A673 (cell line): Measurements from ENCODE around the gene EPS15. TPM values are rescaled to one million over a fixed set of nuclear protein-coding genes. Genes with fewer than 3 reads are reported as not detected.

ENCODE experiments used
- BruUV-seq: library from RNA; stranded (reverse); fragments of 400-500 nt; replicated peaks from 2 replicates; lab custom pipeline; 2021; lab: Mats Ljungman, UMichigan
- CTCF ChIA-PET: fragments of 300-600 bp; sonication (Branson Sonifier 250); formaldehyde crosslinking; loops from one replicate; lab custom pipeline; 2022; ENCODE audit warnings: antibody characterized with exemption; lab: Charles Lee
- POLR2A ChIA-PET: fragments of 300-600 bp; sonication (Branson Sonifier 250); formaldehyde crosslinking; loops from one replicate; lab custom pipeline; 2022; ENCODE audit warnings: antibody characterized with exemption; ENCODE audit not compliant: low non-redundant PET; lab: Charles Lee
- DNase-seq: peaks from one replicate; pipeline ENCODE4 v3.0.0-alpha.2; 2015; ENCODE audit warnings: low spot score
- H3K27ac ChIP-seq: fragments of 200-600 bp; sonication (generic); 2 replicates; pipeline ENCODE4 v1.5.1; 2016; ENCODE audit warnings: mixed run types, low read depth, mild to moderate bottlenecking, mixed read lengths, antibody characterized with exemption, low read length; ENCODE audit not compliant: poor library complexity, severe bottlenecking
- H3K27me3 ChIP-seq: fragments of 200-600 bp; sonication (generic); replicated peaks from 2 replicates; pipeline ENCODE4 v1.6.1; 2017; ENCODE audit warnings: mixed run types, low read depth, mild to moderate bottlenecking, mixed read lengths, antibody characterized with exemption, low read length; ENCODE audit not compliant: insufficient read depth, poor library complexity
- H3K36me3 ChIP-seq: fragments of 200-600 bp; sonication (generic); 2 replicates; pipeline ENCODE4 v1.6.1; 2016; ENCODE audit warnings: mixed run types, mild to moderate bottlenecking, mixed read lengths, antibody characterized with exemption, low read length; ENCODE audit not compliant: insufficient read depth, poor library complexity, severe bottlenecking
- H3K4me1 ChIP-seq: fragments of 200-600 bp; sonication (generic); 2 replicates; pipeline ENCODE4 v1.6.1; 2017; ENCODE audit warnings: mixed run types, mild to moderate bottlenecking, mixed read lengths, antibody characterized with exemption, low read length; ENCODE audit not compliant: insufficient read depth, poor library complexity, severe bottlenecking
- H3K4me3 ChIP-seq: fragments of 200-600 bp; sonication (generic); 2 replicates; pipeline ENCODE4 v1.5.1; 2016; ENCODE audit warnings: low read depth, mixed run types, mild to moderate bottlenecking, mixed read lengths, low read length; ENCODE audit not compliant: poor library complexity, severe bottlenecking
- H3K9me3 ChIP-seq: fragments of 200-600 bp; sonication (generic); 2 replicates; pipeline ENCODE4 v1.6.1; 2016; ENCODE audit warnings: mixed run types, low read depth, mild to moderate bottlenecking, mixed read lengths, antibody characterized with exemption, low read length; ENCODE audit not compliant: poor library complexity, severe bottlenecking
- EZH2 ChIP-seq: fragments of 200-600 bp; sonication (generic); IDR thresholded peaks from 2 replicates; pipeline ENCODE4 v1.6.1; 2017; ENCODE audit warnings: borderline replicate concordance, low read depth, mild to moderate bottlenecking, mixed read lengths, antibody characterized with exemption, low read length; ENCODE audit not compliant: poor library complexity, severe bottlenecking
- intact Hi-C: fragments of 100-400 bp; cut with micrococcal nuclease; formaldehyde crosslinking; loops from one replicate; pipeline ENCODE4 v1.10.0; 2022; ENCODE audit not compliant: unreplicated experiment
- total RNA-seq: library from RNA; stranded (reverse); gene quantifications from 2 replicates; pipeline ENCODE4 v1.2.3, GENCODE V29; 2021
- TF ChIP-seq, protein P1 (sequence below): fragments of 300-800, 200-600 bp; sonication (generic); conservative IDR thresholded peaks from 2 replicates; pipeline ENCODE4 v1.5.1; 2017; ENCODE audit warnings: low read depth, mild to moderate bottlenecking, antibody characterized with exemption, low read length, moderate library complexity, mixed read lengths

EPS15 gene
- total RNA-seq, 1 experiment from 2014 or later: 50.6 TPM

DNA sequence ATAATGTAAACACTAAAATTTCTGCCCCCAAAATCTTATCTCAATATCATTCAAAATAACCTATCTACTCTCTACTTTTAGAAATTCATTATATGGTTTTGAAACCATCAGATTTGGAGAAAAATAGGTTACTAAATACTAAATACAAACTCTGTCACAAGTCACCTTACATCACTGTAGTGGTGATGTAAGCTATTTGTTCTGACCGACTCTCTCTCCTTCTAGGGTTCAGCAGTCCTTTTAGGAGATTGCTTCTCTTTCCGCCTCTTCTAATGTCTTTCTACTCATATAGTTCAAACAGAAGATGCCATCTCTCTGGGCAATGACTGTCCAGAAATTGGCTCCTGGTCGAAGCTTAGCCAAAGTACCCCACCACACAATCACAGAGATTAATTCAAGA, 93.1 kb downstream of the EPS15 start:
- no peak for TF ChIP-seq EZH2
- TF ChIP-seq, protein P1, sequence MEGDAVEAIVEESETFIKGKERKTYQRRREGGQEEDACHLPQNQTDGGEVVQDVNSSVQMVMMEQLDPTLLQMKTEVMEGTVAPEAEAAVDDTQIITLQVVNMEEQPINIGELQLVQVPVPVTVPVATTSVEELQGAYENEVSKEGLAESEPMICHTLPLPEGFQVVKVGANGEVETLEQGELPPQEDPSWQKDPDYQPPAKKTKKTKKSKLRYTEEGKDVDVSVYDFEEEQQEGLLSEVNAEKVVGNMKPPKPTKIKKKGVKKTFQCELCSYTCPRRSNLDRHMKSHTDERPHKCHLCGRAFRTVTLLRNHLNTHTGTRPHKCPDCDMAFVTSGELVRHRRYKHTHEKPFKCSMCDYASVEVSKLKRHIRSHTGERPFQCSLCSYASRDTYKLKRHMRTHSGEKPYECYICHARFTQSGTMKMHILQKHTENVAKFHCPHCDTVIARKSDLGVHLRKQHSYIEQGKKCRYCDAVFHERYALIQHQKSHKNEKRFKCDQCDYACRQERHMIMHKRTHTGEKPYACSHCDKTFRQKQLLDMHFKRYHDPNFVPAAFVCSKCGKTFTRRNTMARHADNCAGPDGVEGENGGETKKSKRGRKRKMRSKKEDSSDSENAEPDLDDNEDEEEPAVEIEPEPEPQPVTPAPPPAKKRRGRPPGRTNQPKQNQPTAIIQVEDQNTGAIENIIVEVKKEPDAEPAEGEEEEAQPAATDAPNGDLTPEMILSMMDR: no peak
- H3K27me3 ChIP-seq: no peaks in the 10 kb centered on the region
- no peak for DNase-seq
- H3K9me3 ChIP-seq: no peaks in the 10 kb centered on the region
- ChIA-PET CTCF (no interaction called here), POLR2A (no interaction called here)
- intact Hi-C loops: no loop called here
- no TSS peak for BruUV-seq
- peaks cover 31% of the 10 kb centered on the region for H3K4me1 ChIP-seq
- H3K36me3 ChIP-seq: no peaks in the 10 kb centered on the region
- H3K4me3 ChIP-seq: no peak overlapping the region
- no peak overlapping the region for H3K27ac ChIP-seq

DNA sequence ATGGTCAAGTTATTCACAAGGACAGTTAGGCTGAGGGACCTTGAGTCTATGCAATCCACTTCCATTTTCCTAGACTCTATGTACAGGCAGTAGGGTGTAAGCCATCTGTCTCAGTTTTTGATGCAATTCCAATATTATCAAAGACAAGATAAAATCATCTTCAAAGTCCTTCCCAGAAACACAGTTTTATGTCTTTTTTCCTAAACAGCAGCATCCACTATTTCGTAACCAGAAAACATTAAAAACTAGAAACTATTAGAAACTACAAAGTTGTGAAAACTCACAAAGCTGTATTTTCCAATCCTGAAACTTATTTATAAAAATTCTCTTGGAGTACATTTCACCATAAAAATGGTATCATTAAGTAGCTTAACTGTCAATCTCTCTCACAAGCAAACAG, 93.8 kb downstream of the EPS15 start:
- POLR2A ChIA-PET: no interaction called here
- no peaks in the 10 kb centered on the region for H3K36me3 ChIP-seq
- CTCF ChIA-PET: no interaction called here
- intact Hi-C loops: no loop called here
- no peaks in the 10 kb centered on the region for H3K9me3 ChIP-seq
- no peak for TF ChIP-seq EZH2
- TF ChIP-seq, protein P1: no peak
- no peak for DNase-seq
- peaks cover 25% of the 10 kb centered on the region for H3K4me1 ChIP-seq
- H3K4me3 ChIP-seq: no peak overlapping the region
- H3K27me3 ChIP-seq: no peaks in the 10 kb centered on the region
- no TSS peak for BruUV-seq
- no peak overlapping the region for H3K27ac ChIP-seq

DNA sequence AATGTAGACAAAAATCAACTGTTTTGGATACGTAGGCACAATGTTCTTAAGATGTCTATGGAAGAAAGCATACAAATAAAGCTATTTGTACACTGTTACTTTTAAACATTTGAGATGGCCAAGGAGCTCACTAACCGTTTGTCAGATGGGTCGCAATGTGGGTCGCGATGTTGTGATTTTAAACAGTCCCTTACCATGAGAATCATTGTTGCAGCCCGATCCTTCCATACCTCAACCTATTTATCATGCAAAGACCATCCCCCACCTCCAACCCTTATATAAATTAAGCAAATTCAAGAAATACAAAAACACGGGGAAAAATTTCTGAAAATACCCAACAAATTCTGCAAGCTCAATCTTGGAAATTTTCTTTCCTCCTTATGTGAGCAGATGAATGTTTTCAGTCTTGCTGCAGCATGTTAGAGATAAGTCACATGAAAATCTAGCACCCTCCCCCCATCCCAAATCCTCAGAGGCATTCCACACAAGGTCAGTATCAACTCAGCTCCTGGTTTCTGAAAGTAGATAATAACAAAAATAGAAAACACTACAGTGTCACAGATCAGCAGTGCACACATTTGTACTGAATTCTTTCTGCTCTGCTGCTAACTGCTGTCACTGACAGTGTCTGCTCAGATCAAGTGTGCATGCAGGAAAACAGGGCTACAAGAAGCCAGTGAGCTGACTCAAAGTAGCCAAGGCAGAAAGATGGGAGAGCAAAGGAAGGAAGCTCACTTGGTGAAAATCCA, 95.8 kb downstream of the EPS15 start:
- ChIA-PET CTCF (no interaction called here), POLR2A (interaction anchor here (1.2 kb wide), 1 partner anchor 22 kb away, joined by 3 read pairs; no protein-coding TSS in a partner anchor)
- Histone ChIP-seq H3K4me3 (no peak overlapping the region), H3K27me3 (no peaks in the 10 kb centered on the region), H3K36me3 (no peaks in the 10 kb centered on the region), H3K27ac (peak overlapping the region; percentile 59), H3K4me1 (peaks cover 20% of the 10 kb centered on the region), H3K9me3 (no peaks in the 10 kb centered on the region)
- no TSS peak for BruUV-seq
- TF ChIP-seq, protein P1: no peak
- no peak for TF ChIP-seq EZH2
- no peak for DNase-seq
- intact Hi-C loops: no loop called here
